ENCODE measurements around the gene HOXA13.

The HOXA13 gene

DNA sequence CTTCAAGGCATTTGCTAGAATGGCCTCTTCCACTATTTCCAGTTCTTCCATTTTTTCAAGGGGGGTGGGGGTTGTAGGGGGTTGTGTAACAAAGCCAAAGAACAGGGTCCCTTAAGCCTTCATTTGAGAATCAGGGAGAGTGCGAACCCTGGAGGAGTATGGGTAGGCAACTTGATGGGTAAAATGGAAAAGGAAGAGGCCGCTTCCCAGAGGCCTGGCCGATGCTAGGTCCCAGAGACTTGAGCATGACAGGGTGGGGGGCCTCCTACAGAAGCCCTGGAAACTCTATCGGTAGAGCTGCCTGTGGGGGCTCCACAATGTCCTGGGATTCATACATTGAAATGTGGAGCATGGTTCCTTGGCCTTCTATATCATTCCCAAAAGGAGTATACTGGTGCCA lies 9.1 kb upstream of the HOXA13 start:
- DNase-seq, result no peak

DNA sequence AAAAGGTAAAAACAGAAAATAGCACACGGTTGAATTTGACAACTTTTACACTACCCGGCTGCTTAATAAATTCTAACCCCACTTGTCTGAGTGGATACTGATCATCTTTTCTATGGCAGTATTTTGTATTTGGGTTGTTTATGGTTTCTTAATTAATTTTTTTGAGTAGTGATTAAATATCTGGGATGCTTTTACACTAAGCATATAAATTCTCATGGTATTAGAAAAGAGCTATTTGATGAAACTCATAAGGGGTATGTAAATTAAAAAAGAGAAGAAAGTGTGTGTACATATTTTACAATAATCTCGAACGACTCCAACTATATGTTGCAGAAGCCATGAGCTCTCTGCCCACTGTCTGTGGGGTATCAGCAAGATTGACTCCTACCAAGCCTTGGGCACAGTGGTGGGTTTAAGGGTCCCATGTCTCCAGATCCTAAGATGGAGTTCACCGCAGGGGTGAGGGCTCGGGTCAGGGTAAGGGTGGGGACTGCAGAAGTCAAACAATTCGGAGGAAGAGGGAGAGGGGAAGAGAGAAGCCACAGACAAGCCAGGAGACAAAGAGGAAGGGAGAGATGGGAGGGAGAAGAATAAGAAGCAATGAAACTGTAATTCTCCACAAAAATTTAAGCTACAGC lies 7.6 kb upstream of the HOXA13 start:
- no peak for DNase-seq

DNA sequence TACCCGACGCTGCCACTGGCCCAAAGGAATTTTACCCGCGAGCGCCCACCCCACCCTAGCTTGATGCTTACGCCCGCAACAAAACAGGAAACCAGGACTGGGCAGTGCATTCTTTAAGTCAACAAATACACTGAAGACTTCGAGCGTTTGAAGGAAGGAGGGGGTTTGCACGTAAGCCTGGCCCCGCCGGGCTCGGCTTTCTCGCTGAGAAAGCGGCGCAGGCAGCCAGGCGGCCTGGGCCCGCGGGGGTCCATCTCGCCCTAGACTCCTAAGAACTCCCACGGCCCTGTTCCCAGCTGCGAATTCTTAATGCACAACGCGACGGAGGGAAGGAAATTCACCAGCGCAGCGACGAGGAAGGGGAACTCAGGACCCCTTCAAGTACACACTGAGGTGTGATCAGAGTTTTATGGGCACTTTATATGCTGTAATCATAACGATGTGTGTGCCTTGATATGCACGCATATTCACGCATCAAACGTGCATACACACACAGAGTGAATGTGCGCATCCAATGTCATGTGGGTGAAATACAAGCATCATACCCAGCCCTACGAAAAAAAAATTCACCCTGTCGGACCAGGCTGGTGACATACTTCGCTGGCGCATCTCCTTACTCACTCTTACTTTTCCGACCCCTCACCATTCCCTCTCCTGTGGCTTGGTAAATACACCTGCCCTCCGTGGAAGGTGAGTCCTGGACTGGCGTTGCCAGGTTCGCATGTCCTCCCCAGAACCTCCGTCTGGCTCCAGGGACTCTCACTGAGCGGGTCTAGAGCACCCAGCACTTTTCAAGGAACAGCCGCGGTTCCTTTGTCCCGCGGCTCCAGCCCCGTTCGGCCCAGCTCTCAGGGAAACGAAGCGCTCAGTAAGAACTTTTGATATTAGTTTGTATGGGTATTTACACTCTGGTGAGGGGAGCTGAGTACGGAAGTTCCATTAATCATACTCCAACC lies 5.7 kb upstream of the HOXA13 start:
- no peak for DNase-seq

GRCh38 chr7:27204851-27205322 lies 5.0 kb upstream of the HOXA13 start:
- no peak for DNase-seq

DNA sequence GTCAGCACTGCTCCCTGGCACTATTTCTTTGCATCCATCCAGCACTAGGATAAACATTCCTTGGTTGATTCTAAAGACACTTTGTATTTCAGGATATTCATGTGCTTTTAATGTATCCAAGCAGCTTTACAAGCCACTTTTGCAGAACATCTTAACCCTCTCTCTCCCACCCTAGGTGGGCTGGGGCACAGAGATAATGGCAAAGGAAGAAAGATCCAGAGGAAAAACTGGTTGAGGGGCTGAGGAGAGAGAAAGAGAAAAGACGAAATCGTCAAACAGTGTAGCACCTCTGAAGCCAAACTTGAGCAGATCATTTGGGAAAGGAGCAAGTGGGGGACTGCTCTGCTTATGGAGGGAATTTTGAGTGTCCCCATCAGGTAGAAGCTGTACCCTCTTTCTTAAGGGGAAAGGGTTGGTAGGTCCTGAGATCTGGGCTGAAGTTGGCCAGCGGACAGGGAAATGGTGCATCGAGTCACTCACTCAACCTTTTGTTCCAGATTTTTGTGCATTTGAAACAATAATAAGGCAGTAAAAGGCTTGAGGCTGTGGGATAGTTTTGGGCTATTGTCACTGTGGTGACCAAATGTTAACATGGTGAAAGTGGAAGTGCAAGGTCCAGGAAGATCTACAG lies 4.2 kb upstream of the HOXA13 start:
- no peak for DNase-seq

DNA sequence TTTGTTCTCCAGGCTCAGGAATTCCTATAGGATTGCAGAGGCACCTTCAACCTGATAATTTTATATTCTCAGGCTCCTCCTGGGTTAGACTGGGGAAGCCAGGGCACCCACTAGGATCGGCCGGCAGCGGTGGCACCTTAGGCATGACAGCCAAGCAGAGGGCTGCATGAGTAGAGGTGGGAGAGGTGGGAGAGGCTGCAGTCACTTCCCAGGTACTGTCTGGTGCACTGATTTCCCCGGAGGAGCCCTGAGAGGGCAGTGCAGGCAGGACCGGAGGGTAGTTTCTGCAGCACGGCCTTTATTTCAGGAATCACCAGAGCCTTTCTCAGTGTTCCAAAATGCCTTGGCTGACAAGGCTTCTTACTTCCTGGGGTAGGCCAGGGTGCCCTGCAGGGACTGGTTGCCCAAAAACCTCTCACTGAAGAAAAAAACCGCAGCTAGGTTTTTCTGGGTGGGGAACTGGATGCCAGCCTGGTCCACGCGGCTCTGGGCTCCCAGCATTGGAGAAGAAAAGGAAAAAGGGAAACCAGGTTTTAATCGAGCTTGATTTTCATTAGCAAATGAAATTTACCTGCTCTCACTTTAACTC lies 3.6 kb upstream of the HOXA13 start:
- no peak for DNase-seq

DNA sequence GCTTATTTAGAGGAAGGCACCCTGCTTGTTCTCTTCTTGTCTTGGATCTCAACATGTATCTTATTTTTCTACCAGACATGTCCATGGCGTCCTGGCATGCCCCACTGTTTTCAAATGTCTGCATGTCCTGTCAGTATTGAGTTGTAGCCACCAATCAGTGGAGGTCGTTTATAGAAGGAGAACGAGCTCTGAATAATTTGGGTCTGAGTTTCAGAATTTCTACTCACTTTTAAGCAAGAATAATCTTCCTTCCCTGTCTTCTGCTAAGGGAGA lies 2.9 kb upstream of the HOXA13 start:
- no peak for DNase-seq

GRCh38 chr7:27202018-27202861 lies 2.3 kb upstream of the HOXA13 start:
- DNase-seq, result no peak

DNA sequence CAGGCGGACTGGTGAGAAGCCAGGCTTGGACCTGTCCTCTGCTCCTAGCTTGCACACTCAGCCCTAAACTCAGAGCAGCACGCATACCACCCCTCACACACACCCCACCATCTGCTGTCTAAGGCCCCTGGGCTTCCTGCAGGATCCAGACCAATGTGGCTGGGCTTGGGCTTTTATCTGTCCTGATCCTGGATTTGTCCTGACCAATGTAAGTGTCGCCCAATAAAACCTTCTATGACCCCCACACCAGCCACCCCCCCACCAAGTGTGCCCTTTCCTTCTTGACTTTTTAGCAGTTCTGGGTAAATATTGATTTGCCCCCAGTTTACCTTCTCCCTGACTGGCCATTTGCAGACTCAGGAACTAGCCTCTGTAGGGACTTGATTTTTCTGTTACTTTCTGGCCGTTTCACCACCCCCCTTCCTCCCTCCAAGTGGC lies 1.7 kb upstream of the HOXA13 start:
- DNase-seq, result no peak

DNA sequence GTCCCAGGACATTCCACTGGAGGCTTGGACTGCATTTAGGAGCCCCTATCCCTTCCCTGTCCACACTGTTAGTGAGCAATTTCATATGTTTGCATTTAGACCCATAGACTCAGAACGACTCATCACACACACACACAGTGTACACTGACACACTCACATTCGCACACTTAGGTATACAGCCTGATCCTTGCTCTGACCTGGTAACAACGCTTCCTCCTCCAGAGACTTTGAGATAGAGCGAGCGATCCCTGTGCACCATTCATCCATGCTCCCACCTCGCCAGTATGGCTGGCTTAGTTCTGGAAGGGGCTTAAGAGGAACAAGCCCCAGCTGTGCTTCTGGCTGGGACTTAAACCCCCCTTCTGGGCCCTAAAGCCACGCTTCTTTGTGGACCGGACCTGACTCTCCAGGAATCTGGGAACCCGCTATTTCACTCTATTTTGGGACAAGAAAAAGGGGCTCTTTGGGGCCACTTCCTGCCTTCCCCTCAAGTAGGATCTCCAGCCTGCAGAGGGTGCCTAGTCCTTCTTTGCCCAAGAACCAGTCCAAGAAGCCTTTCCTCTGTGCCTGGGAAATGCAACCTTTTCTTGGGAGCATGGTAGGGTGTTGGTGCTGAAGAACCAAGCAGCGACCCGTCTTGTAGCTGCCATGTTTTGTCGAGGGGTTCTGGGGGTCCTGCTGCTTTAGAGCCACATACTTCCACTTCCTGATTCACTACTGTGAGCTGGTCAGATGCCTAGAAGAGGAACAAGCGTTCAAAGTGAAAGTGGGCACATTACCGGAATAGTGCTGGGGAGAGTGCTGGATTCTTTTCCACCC lies 1.1 kb upstream of the HOXA13 start:
- peak in 1 of 58 donors; percentile 14 for DNase-seq

DNA sequence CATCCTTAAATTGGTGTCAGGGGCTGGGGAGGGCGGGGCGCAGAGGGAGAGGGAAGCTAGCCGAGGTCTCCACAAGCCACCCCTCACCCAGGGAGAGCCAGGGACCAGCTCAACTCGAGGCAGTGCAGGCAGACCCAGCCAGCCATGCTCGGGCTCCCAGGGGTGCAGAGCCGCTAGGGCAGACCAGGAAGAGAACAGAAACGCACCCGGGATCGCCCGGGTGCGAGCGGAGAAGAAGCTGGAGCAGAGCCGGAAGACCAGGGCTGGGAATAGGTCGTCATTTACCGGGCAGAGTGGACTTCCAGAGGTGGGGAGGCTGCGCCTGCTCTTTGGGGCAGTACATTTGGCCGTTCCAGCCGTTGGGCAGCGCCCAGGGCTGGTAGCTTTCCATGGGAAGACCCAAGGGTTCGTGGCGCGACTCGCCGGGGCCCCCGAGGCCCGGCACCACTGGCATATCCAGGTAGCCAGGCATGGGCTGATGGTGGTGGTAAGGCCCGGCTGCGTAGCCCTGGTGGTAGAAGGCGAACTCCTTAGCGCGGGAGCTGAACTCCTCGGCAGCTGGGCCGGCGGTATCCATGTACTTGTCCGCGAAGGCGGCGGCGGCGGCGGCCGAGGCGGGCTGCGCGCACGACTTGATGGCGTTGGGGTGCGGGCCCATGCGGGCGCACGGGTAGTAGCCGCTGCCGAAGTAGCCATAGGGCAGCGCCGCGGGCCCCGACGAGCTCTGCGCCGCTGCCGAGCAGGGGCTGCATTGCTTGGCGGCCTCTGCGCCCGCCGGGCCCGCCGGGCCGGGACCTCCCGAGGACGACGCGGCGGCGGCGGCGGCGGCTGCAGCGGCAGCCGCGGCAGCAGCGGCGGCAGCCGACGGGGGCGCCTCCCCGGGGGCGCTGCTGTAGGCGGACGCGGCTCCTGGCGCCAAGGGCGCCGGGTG lies 755 bp downstream of the HOXA13 start:
- DNase-seq, result no peak

DNA sequence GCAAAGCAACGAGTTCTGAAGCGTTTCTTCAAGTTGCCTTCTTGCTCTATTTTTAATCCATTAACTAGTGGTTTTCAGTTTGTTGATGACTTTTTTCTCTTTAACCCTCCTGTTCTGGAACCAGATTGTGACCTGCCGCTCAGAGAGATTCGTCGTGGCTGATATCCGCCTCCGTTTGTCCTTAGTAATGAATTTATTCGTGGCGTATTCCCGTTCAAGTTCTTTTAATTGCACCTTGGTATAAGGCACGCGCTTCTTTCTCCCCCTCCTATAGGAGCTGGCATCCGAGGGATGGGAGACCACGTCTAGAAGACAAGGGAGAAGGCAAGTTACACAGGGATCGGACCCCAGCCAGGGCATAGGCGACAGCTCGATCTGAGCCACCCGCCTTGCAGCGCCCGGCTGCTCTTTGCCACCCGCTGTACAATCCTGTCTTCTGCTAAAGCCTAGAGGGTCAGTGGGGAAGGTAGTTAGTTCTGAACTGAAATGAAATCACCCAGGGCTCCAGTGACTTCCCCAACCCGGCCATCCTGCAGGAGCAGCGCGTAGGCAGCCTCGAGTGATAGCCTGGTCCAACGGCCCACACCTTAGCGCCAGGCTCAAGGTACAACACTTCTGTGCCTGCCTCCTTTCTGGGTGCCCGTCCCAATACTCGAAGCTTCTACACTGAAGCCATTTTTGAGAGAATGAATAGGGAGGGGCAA lies 1.6 kb downstream of the HOXA13 start:
- no peak for DNase-seq

- DNase-seq, result no peak
Measured at GRCh38 chr7:27197137-27198042, 2.5 kb downstream of the HOXA13 start.

- peak in 51 of 58 donors; percentile 2 to 83 (median 39) for DNase-seq
Measured at GRCh38 chr7:27196287-27196767, 3.6 kb downstream of the HOXA13 start.

DNA sequence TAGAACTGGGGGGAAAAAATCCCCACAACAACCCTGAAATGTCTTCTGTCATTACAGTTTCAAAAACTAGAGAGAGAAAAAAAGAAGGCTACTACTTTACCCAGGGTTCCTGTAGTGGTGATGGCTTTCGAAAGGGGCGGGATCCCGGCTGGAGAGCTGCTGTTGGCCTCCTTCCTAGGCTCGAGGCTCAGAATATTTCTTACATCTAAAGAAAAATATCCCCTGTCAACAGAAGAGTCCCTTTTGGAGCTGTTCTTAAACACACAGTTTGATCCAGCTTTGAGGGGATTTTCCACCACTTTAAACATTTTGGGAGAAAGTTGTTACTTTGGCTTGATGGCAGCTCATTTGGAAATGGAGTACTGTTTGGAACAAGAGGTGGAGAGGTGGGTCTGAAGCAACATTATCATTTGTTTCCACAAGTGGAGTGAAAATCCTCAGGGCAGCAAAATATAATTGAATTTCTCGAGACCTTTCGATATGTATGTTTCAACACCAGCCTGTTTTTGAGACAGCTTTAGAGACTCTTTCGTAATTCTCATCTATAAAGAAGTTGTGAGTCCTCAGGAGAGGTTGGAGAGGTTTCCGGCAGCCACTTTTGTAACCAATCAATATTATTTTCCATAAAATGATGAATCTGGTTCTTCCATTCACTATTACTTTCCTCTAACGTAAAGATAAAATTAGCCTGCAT lies 5.1 kb downstream of the HOXA13 start:
- no peak for DNase-seq

DNA sequence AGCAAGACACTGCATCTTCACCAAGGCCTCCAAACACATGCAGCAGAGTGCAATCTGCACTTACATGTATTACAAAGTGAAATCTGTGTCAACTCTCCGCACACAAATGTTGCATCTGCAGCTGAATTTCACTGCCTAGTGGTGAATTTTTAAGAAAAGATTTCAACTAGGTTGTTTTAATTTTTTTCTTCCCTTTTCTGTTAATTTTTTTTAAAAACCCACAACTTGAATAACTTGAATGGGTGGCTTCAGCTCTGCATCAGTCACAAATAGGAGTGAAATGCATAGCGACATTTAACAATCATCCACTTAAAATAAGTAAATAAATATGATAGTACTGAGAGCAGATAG lies 5.9 kb downstream of the HOXA13 start:
- DNase-seq, result no peak

All from anterior cingulate cortex (tissue), 58 donors.